Measurements from ENCODE around the gene SLC36A1.

- TF ChIP-seq SP1 (IDR thresholded peaks at IDR 0.05; ENCODE audit: low read depth) (no peak), CTCF (IDR thresholded peaks at IDR 0.05 in 2 of 3, conservative IDR thresholded peaks at IDR 0.05 in 1 of 3; ENCODE audit: borderline replicate concordance in 1 of 3, insufficient read depth in 1 of 3, low read depth in 2 of 3, low read length in 2 of 3) (no peak), SRF (IDR thresholded peaks at IDR 0.05; ENCODE audit: low read depth) (no peak), EZH2 (IDR thresholded peaks at IDR 0.05) (no peak)
Observed at GRCh38 chr5:151431666-151432065, 15.7 kb upstream of the SLC36A1 start.

Measured in HCT116 (cell line).